Jurkat, Clone E6-1 (cell line): Measurements from ENCODE around the gene CTXN3.

Experiments
- DNase-seq: peaks from one replicate; pipeline ENCODE4 v3.0.0-alpha.2; 2011; ENCODE audit warnings: low read depth, low spot score
- H3K4me3 ChIP-seq: 2 replicates; pipeline ENCODE4 v1.5.1; 2011; ENCODE audit warnings: mild to moderate bottlenecking, low read length, control low read depth, moderate library complexity

The CTXN3 gene

DNA sequence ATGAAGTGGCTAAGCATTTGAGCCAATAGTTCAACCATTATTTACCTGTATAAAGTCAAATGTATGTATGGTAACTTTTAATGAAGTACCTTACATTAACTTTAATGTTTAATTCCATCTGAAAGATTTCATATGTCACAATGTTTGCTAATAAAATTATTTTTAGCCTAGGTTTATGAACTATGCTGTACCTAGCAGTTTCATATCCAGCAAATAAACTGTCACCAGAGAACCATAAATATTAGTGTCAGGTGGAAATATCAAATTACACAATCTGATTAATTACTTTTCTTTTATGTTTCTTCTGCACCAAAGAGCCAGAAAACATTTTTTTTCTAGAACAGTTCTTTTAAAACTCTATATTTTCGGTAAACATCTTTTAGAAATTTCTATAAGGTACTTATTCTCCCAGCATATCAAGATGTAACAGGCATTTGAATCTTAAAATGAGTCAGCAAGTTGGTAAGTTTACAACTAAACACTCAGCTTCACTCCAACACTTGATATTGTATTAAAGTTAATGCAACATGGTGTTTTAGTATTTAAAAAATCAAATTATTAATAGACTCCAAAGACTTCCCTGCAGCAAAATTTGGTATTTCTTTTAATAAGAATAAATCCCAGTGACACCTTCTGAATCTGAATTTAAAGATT lies 45.8 kb downstream of the CTXN3 start:
- H3K4me3 ChIP-seq, result no peak overlapping the region
- no peak for DNase-seq

DNA sequence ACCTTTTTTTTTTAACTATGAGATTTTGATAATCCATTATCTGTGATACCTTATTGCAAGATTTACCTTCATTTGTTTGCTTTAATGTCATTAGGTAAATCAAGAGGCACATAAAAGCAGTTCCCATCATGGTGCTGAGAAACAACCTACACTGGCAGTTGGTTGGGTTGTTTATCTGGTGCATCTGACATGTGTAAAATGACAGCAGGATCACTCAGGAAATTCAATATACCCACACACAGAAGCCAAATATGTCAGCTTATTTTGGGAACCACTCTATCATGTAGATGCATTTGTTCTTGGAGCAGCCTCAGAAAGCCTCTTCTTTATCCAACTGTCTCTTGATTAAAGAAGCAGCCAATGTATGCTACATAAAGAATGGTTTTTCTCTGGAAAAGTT lies 46.5 kb downstream of the CTXN3 start:
- DNase-seq, result no peak
- H3K4me3 ChIP-seq, result no peak overlapping the region

DNA sequence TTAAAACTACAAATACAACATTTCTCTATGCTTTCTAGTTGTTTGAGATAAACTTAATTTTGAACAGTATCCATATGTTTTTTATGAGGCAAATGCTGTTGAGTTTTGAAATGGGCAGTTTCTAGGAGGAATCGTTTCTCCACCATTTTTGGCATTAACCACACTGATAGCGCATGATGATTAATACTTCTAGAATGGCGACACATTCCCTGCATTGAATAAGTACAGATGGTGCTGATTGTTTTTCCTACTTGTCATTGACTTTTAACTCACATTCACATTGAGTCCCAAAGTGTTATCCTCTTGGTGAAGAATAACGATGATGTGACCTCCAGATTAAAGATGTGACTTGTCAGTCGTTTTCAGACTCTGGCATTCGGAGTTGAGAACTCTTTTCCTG lies 47.8 kb downstream of the CTXN3 start:
- DNase-seq, result no peak
- H3K4me3 ChIP-seq, result no peak overlapping the region

DNA sequence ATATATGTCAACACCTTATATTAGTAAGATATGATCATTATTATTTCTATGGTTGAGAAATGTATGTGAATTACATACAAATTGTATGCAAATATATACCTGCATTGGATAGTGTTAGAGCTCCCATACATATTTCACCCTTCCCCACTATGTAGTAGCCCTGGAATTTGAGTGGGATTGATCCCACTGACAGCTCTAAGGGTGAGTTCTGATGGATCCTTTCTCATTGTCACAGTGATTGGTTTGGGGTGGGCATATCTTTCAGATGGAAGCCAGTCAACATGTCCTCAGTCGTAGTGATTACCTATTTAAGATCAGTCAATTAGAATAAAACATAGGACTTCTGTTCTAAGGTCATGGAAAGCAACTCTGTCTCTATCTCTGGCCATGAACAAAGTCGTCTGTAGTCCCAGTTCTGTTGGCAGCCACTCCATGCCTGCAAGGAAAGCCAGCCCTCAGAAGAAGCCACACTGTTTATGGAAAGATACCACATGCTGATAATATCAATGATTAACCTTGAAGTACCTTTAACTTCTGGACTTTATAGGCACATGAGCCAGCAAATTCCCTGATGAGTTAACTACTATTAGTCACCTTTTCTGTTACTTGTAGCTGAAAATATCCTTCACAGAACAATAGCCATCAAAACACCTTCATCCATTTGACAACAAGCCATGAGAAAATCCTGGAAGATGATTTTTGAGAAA lies 49.2 kb downstream of the CTXN3 start:
- DNase-seq, result no peak
- H3K4me3 ChIP-seq, result no peak overlapping the region

DNA sequence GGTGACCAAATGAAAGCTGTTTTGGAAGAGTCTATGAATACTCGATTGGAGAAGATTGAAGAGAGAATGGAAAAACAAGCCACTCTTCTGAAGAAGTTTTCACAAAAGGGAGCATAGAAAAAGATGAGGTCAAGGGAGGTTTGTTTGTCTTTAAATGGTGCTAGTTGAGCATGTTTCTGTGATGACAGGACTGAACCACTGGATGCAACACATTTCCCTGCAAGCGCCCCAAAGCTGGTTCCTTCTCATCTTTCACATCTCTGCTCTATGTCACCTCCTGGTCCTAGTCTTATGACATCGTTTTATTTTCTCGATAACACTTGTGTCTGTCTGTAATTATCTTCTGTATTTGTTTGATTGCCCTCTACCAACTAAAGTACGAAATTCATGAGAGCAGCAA lies 50.5 kb downstream of the CTXN3 start:
- no peak overlapping the region for H3K4me3 ChIP-seq
- no peak for DNase-seq

DNA sequence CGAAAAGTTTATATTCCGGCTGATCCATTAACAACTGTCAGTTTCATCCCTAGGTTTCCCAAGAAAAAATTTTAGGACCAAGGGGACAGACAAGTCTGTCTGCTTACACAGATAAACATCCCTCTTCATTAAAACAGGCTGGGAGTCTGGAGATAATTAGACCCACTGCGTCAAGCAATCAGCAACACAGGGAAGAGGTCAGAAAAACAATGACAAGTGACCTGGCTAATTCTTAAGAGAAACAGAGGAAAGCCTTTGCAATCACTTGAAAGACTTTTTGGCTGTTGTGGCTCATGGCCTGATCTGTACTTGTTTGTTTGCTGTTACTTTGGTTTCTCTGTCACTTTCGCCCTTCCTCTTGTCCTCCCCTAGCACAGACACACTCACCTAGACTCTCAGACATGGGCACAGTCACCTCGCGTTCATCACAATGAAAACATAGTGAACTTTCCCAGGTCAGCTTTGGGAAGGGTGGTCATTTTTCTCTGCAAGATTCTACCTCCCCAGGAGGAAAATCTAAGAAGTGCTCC lies 51.4 kb downstream of the CTXN3 start:
- no peak overlapping the region for H3K4me3 ChIP-seq
- no peak for DNase-seq

- no peak for DNase-seq
- no peak overlapping the region for H3K4me3 ChIP-seq
Observed at GRCh38 chr5:127702434-127702833, 53.6 kb downstream of the CTXN3 start.

DNA sequence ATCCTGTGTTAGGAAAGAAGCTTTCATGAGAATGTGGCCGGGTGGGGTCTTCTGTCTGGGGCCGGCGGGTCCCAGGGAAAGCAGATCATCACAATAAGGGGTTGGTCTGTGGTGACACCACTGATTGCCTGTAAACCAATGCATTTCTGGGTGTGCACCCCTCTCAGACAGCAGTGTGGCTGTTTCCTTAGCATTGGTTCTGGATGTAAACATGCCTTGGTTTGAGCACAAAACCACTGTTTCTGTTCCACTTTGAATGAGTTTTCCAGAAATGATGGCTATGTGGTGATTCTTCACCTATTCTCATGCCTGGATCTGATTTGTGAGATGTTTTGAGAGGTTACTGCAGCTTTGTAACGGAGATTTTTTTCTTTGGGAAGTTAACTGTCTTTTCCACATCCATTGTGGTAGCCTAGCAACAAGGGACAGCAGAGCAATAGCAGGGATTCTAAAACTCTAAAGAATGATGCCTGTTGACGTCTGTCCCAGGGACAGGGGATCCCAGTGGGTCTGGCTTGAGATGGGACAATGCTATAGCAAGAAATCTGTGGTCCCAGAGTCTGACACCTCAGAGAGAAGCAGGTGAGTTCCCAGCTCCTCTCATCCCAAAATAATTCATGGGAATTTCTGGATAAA lies 54.2 kb downstream of the CTXN3 start, which contains the start of gene CCDC192:
Gene CCDC192 (plus strand): TSS at position 466 of the 636 bp plus-strand sequence. CDS start 55 bp downstream, at position 521.
- DNase-seq, result no peak

DNA sequence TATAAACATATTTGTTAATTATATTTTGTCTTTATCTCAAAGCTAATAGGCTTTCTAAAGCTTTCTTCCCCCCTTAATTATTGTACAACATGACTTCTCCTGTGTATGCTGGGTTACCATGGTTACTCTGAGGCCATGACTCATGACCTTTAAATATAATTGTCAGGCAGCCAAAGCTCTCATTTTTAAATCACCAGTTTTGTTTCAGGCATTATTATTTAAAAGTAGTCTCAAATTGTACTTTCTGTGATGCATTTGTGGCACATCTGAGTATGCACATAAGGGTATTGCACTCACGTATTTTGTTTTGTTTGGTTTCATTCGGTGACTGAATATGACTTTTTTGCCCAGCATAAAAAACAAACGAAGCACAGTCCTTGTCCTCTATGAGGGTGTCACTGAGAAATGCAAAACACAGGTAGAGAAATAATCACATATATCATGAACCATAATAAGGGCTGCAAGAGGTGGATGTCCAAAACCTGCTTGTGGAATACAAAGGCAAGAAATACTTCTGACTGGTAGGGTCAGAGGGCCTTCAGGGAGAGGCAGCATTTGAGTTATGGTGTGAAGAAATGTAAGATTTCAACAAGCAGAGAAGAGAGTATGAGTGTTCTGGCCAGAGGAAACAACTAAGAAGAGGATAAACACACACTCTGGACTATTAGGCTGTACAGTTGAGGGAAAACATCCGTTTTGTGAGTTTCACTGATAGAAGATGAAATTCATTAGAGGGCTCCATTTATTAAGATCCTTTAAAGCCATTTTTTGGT lies 56.4 kb downstream of the CTXN3 start:
- no peak for DNase-seq
- no peak overlapping the region for H3K4me3 ChIP-seq

More for the DNA sequence above, 54.2 kb downstream of the CTXN3 start, which contains the start of gene CCDC192:
- no peak within 1 kb of the TSS for H3K4me3 ChIP-seq

- H3K4me3 ChIP-seq, result no peak overlapping the region
- DNase-seq, result no peak
Observed at GRCh38 chr5:127706691-127707090, 57.8 kb downstream of the CTXN3 start.

- no peak overlapping the region for H3K4me3 ChIP-seq
- DNase-seq, result no peak
Observed at GRCh38 chr5:127707209-127707608, 58.3 kb downstream of the CTXN3 start.
